Activated effector memory CD4-positive, alpha-beta T cell treated with anti-CD3 and anti-CD28 coated beads, Interleukin-2, amount 50 U/mL, for 16 hours (primary cell): ENCODE data around the gene CLEC3B.

Experiments
- DNase-seq: peaks from one replicate; pipeline ENCODE4 v3.0.0-alpha.2; 2020

Gene CLEC3B

GRCh38 chr3:45003859-45004258 is 22.2 kb upstream of the CLEC3B start:
- no peak for DNase-seq

GRCh38 chr3:45007091-45007490 is 19.0 kb upstream of the CLEC3B start:
- no peak for DNase-seq

GRCh38 chr3:45008117-45008516 is 18.0 kb upstream of the CLEC3B start:
- DNase-seq = no peak

GRCh38 chr3:45009868-45010267 is 16.2 kb upstream of the CLEC3B start:
- no peak for DNase-seq

- DNase-seq = no peak
Observed at GRCh38 chr3:45010811-45011333, 15.2 kb upstream of the CLEC3B start.

GRCh38 chr3:45011756-45012508 is 14.2 kb upstream of the CLEC3B start:
- no peak for DNase-seq

- no peak for DNase-seq
Observed at GRCh38 chr3:45012577-45012976, 13.5 kb upstream of the CLEC3B start.

- DNase-seq = no peak
Observed at GRCh38 chr3:45016916-45017315, 9.2 kb upstream of the CLEC3B start.

GRCh38 chr3:45017821-45018220 is 8.3 kb upstream of the CLEC3B start:
- no peak for DNase-seq

- DNase-seq = no peak
Observed at GRCh38 chr3:45020534-45020933, 5.6 kb upstream of the CLEC3B start.

- no peak for DNase-seq
Observed at GRCh38 chr3:45021524-45022297, 4.4 kb upstream of the CLEC3B start.

- DNase-seq = no peak
Observed at GRCh38 chr3:45023675-45024074, 2.4 kb upstream of the CLEC3B start.

GRCh38 chr3:45024542-45025255 is 1.4 kb upstream of the CLEC3B start:
- DNase-seq = no peak

GRCh38 chr3:45026957-45027356 is 854 bp downstream of the CLEC3B start:
- no peak for DNase-seq

- DNase-seq = no peak
Observed at GRCh38 chr3:45027441-45027840, 1.3 kb downstream of the CLEC3B start.

- no peak for DNase-seq
Observed at GRCh38 chr3:45029216-45029615, 3.1 kb downstream of the CLEC3B start.

- no peak for DNase-seq
Observed at GRCh38 chr3:45029661-45030060, 3.6 kb downstream of the CLEC3B start.

- no peak for DNase-seq
Observed at GRCh38 chr3:45031531-45031930, 5.4 kb downstream of the CLEC3B start.

- no peak for DNase-seq
Observed at GRCh38 chr3:45032113-45032512, 6.0 kb downstream of the CLEC3B start.

- no peak for DNase-seq
Observed at GRCh38 chr3:45033791-45034190, 7.7 kb downstream of the CLEC3B start.

GRCh38 chr3:45034612-45035252 is 8.6 kb downstream of the CLEC3B start:
- DNase-seq = peak; percentile 67

GRCh38 chr3:45035441-45036301 is 9.6 kb downstream of the CLEC3B start:
- DNase-seq = peak; percentile 69
